IMR-90 (cell line): ENCODE data around the gene NHSL2. TPM values are rescaled to one million over a fixed set of nuclear protein-coding genes. Genes with fewer than 3 reads are reported as not detected.

Experiments
- ATAC-seq: fragments of 200-7000 bp; cut with Tn5 transposase; 2 replicates; pipeline ENCODE4 v1.9.1; 2020; ENCODE audit warnings: low read depth, mild to moderate bottlenecking, moderate library complexity
- BruUV-seq: library from RNA; stranded (reverse); fragments of 400-500 nt; replicated peaks from 2 replicates; lab custom pipeline; 2021; lab: Mats Ljungman, UMichigan
- CTCF ChIA-PET: fragments of 300-600 bp; formaldehyde crosslinking; extraction: SDS; loops from one replicate; lab custom pipeline; 2021; ENCODE audit warnings: antibody characterized with exemption; lab: Yijun Ruan, JAX
- POLR2A ChIA-PET: fragments of 300-600 bp; sonication (Branson Sonifier 250); formaldehyde crosslinking; loops from one replicate; lab custom pipeline; 2022; ENCODE audit warnings: antibody characterized with exemption; ENCODE audit not compliant: unreplicated experiment; lab: Charles Lee
- DNase-seq: peaks from one replicate; pipeline ENCODE4 v3.0.0; 2013
- H2AFZ ChIP-seq: replicated peaks from 2 replicates; pipeline ENCODE3; 2013; ENCODE audit warnings: low read length, mild to moderate bottlenecking; ENCODE audit not compliant: poor library complexity
- H2AK5ac ChIP-seq: 2 replicates; pipeline ENCODE4 v1.6.1; 2013; ENCODE audit warnings: low read depth, low read length, inconsistent platforms
- H2AK9ac ChIP-seq: replicated peaks from 2 replicates; pipeline ENCODE3; 2013; ENCODE audit warnings: mild to moderate bottlenecking, low read depth, low read length, moderate library complexity; ENCODE audit not compliant: poor library complexity
- H2BK120ac ChIP-seq: 2 replicates; pipeline ENCODE4 v1.6.1; 2013; ENCODE audit warnings: low read depth, low read length, inconsistent platforms
- H2BK15ac ChIP-seq: 3 replicates; pipeline ENCODE4 v1.6.1; 2013; ENCODE audit warnings: low read depth, low read length, inconsistent platforms
- H2BK20ac ChIP-seq: 2 replicates; pipeline ENCODE4 v1.6.1; 2013; ENCODE audit warnings: low read depth, mild to moderate bottlenecking, inconsistent platforms, low read length, moderate library complexity
- H2BK5ac ChIP-seq: 2 replicates; pipeline ENCODE4 v1.6.1; 2013; ENCODE audit warnings: mild to moderate bottlenecking, low read depth, low read length, inconsistent platforms; ENCODE audit not compliant: poor library complexity, severe bottlenecking
- H3K14ac ChIP-seq: replicated peaks from 2 replicates; pipeline ENCODE4 v1.6.1; 2013; ENCODE audit warnings: low read depth, low read length, inconsistent platforms
- H3K18ac ChIP-seq: 2 replicates; pipeline ENCODE4 v1.6.1; 2013; ENCODE audit warnings: low read depth, low read length, control low read depth
- H3K23ac ChIP-seq: 2 replicates; pipeline ENCODE4 v1.6.1; 2013; ENCODE audit warnings: low read depth, low read length, inconsistent platforms
- H3K27ac ChIP-seq: 2 replicates; pipeline ENCODE4 v1.5.1; 2013; ENCODE audit warnings: mild to moderate bottlenecking, control low read depth, low read length; ENCODE audit not compliant: insufficient read depth
- H3K27me3 ChIP-seq: 2 replicates; pipeline ENCODE4 v1.6.1; 2013; ENCODE audit warnings: low read length; ENCODE audit not compliant: control insufficient read depth, insufficient read depth
- H3K36me3 ChIP-seq: 2 replicates; pipeline ENCODE4 v1.6.1; 2013; ENCODE audit warnings: low read length, mixed read lengths; ENCODE audit not compliant: control insufficient read depth, insufficient read depth
- H3K4ac ChIP-seq: 2 replicates; pipeline ENCODE4 v1.6.1; 2013; ENCODE audit warnings: low read depth, low read length, inconsistent platforms
- H3K4me1 ChIP-seq: 2 replicates; pipeline ENCODE4 v1.6.1; 2013; ENCODE audit warnings: low read length, mixed read lengths; ENCODE audit not compliant: control insufficient read depth, insufficient read depth
- H3K4me2 ChIP-seq: 2 replicates; pipeline ENCODE4 v1.6.1; 2013; ENCODE audit warnings: low read depth, mild to moderate bottlenecking, control low read depth, low read length, moderate library complexity
- H3K4me3 ChIP-seq: 2 replicates; pipeline ENCODE4 v1.5.1; 2013; ENCODE audit warnings: low read depth, mild to moderate bottlenecking, control low read depth, low read length, moderate library complexity; ENCODE audit not compliant: insufficient read depth
- H3K56ac ChIP-seq: 2 replicates; pipeline ENCODE4 v1.6.1; 2013; ENCODE audit warnings: low read length, inconsistent platforms; ENCODE audit not compliant: insufficient read depth; ENCODE audit errors: extremely low read depth
- H3K79me1 ChIP-seq, 2 experiments: 2 replicates each; pipeline ENCODE4 v1.6.1; 2013; ENCODE audit warnings: low read length in 2 of 2, inconsistent platforms in 1 of 2, low read depth in 1 of 2
- H3K9ac ChIP-seq: 2 replicates; pipeline ENCODE4 v1.6.1; 2013; ENCODE audit warnings: low read depth, low read length, control low read depth
- H3K9me1 ChIP-seq: 2 replicates; pipeline ENCODE4 v1.6.1; 2013; ENCODE audit warnings: low read length, inconsistent platforms; ENCODE audit not compliant: insufficient read depth
- H3K9me3 ChIP-seq: 2 replicates; pipeline ENCODE4 v1.6.1; 2013; ENCODE audit warnings: low read length; ENCODE audit not compliant: control insufficient read depth, insufficient read depth
- H4K20me1 ChIP-seq: 2 replicates; pipeline ENCODE4 v1.6.1; 2013; ENCODE audit warnings: low read length, inconsistent platforms; ENCODE audit not compliant: insufficient read depth
- H4K5ac ChIP-seq: 2 replicates; pipeline ENCODE4 v1.6.1; 2013; ENCODE audit warnings: mild to moderate bottlenecking, low read depth, low read length, control low read depth
- H4K8ac ChIP-seq, 2 experiments: 2 replicates each; pipeline ENCODE4 v1.6.1; 2013; ENCODE audit warnings: low read depth in 2 of 2, low read length in 2 of 2, control low read depth in 1 of 2, inconsistent platforms in 1 of 2
- H4K91ac ChIP-seq: 2 replicates; pipeline ENCODE4 v1.6.1; 2013; ENCODE audit warnings: low read depth, low read length, inconsistent platforms; ENCODE audit not compliant: insufficient read depth
- BHLHE40 ChIP-seq: fragments of 150-350 bp; IDR thresholded peaks from 2 replicates; pipeline ENCODE4 v1.6.1; 2016; ENCODE audit warnings: mild to moderate bottlenecking, low read depth, low read length
- CEBPB ChIP-seq: IDR thresholded peaks from 2 replicates; pipeline ENCODE4 v1.6.1; 2012; ENCODE audit warnings: low read depth, low read length, improper control_type of control experiment
- CHD1 ChIP-seq: IDR thresholded peaks from 2 replicates; pipeline ENCODE4 v1.6.1; 2012; ENCODE audit warnings: low read depth, low read length, improper control_type of control experiment
- FOS ChIP-seq: fragments of 150-350 bp; IDR thresholded peaks from 2 replicates; pipeline ENCODE4 v1.6.1; 2016; ENCODE audit warnings: low read depth, low read length
- MAFK ChIP-seq: IDR thresholded peaks from 2 replicates; pipeline ENCODE4 v1.6.1; 2012; ENCODE audit warnings: low read depth, low read length, improper control_type of control experiment
- MAZ ChIP-seq: IDR thresholded peaks from 2 replicates; pipeline ENCODE4 v1.6.1; 2012; ENCODE audit warnings: low read depth, mild to moderate bottlenecking, low read length, improper control_type of control experiment, moderate library complexity, borderline replicate concordance
- MXI1 ChIP-seq: IDR thresholded peaks from 2 replicates; pipeline ENCODE4 v1.6.1; 2012; ENCODE audit warnings: low read depth, mild to moderate bottlenecking, low read length, moderate library complexity, borderline replicate concordance
- NFE2L2 ChIP-seq: fragments of 150-350 bp; IDR thresholded peaks from 2 replicates; pipeline ENCODE4 v1.6.1; 2016; ENCODE audit warnings: low read depth, mild to moderate bottlenecking, low read length
- POLR2A ChIP-seq: IDR thresholded peaks from 2 replicates; pipeline ENCODE4 v1.6.1; 2012; ENCODE audit warnings: mild to moderate bottlenecking, low read depth, low read length
- RAD21 ChIP-seq: IDR thresholded peaks from 2 replicates; pipeline ENCODE4 v1.6.1; 2012; ENCODE audit warnings: low read length, improper control_type of control experiment
- RCOR1 ChIP-seq: IDR thresholded peaks from 2 replicates; pipeline ENCODE4 v1.6.1; 2012; ENCODE audit warnings: mild to moderate bottlenecking, low read length, improper control_type of control experiment; ENCODE audit not compliant: insufficient replicate concordance
- RFX5 ChIP-seq: IDR thresholded peaks from 2 replicates; pipeline ENCODE4 v1.8.0; 2012; ENCODE audit warnings: low read depth, mild to moderate bottlenecking, low read length, moderate library complexity
- SMC3 ChIP-seq: fragments of 150-350 bp; IDR thresholded peaks from 2 replicates; pipeline ENCODE4 v1.6.1; 2016; ENCODE audit warnings: low read depth, mild to moderate bottlenecking, antibody characterized with exemption, low read length, moderate library complexity
- WGBS, 2 experiments: methylation state at CpG; one replicate each; pipeline versions ENCODE4 v1.1.5 to v1.1.7; 2013; ENCODE audit warnings: missing lambda C conversion rate in 2 of 2; ENCODE audit not compliant: insufficient read length in 1 of 2; ENCODE audit errors: extremely low coverage in 2 of 2; 5-methylcytosine and 5-hydroxymethylcytosine counted together
- dilution Hi-C: fragments of 300-500 bp; cut with HindIII; formaldehyde crosslinking; loops from one replicate; pipeline ENCODE4 v1.14.3; 2018; ENCODE audit warnings: low sequenced_read_pairs; ENCODE audit not compliant: unreplicated experiment
- in situ Hi-C: fragments of 300-500 bp; cut with MboI; formaldehyde crosslinking; loops from 3 replicates; pipeline ENCODE4 v1.14.3; 2019; ENCODE audit warnings: low sequenced_read_pairs, inconsistent platforms, mixed read lengths
- intact Hi-C: fragments of 100-400 bp; cut with micrococcal nuclease; formaldehyde crosslinking; loops from 2 replicates; pipeline ENCODE4 v1.10.0; 2022
- polyA plus RNA-seq, 3 experiments: library from polyadenylated mRNA; depleted of rRNA; stranded (reverse); fragments of >200 nt; gene quantifications; 2 replicates each; pipeline ENCODE4 v1.2.3, GENCODE V29; 2012; ENCODE audit warnings: low replicate concordance in 1 of 3
- total RNA-seq: library from RNA; depleted of rRNA; stranded (reverse); fragments of >200 nt; gene quantifications from 2 replicates; pipeline ENCODE4 v1.2.3, GENCODE V29; 2012
- TF ChIP-seq, protein P1 (sequence below): fragments of 150-350 bp; IDR thresholded peaks from 2 replicates; pipeline ENCODE4 v1.6.1; 2016; ENCODE audit warnings: low read depth, mild to moderate bottlenecking, low read length, moderate library complexity, borderline replicate concordance
- TF ChIP-seq, protein P2 (sequence below): fragments of 150-350 bp; IDR thresholded peaks from 2 replicates; pipeline ENCODE4 v1.6.1; 2017; ENCODE audit warnings: mild to moderate bottlenecking, antibody characterized with exemption, low read length, low read depth
- TF ChIP-seq, protein P3 (sequence below): conservative IDR thresholded peaks from 2 replicates; pipeline ENCODE4 v1.5.1; 2012; ENCODE audit warnings: mild to moderate bottlenecking, low read depth, low read length, improper control_type of control experiment

Gene NHSL2
- total and polyA plus RNA-seq, 2 of the 4 experiments (the other 2 are of a cell fraction): 0.72 to 0.75 TPM

DNA sequence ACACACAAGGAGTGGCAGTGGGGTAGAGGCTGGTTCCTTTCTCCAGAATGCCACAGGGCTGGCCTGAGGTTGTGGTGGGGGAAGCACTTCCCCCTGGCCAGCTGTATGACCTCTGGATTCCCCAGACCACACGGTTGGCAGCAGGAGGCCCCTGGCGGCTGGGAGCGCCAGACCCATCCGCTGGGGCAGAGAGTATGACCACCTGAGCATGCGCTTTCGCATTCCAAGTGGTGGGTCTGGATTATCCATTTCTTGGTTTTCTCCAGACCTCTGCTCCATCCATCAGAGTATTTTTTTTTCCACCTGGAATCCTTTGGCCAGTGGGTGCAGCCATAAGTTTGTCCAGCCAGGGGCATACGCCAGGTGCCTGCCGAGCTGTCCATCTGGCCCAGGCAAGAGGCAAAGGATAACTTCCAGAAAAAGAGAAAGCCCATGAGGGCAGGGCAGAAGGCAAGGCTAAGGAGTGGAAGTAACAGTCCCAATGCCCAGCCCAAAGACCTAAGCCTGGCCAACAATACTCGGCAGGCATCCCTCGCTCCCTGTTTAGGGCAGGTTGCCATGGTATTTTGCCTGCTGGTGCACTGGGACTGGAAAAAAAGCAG, 39.3 kb downstream of the NHSL2 start:
- Histone ChIP-seq H3K9me1 (no peaks in the 10 kb centered on the region), H3K79me1 (no peaks in the 10 kb centered on the region), H3K9me3 (no peaks in the 10 kb centered on the region), H3K4me1 (no peaks in the 10 kb centered on the region), H4K20me1 (no peaks in the 10 kb centered on the region; the same call in 1 of the 2 replicates), H3K56ac (no peak overlapping the region), H3K4me2 (no peak overlapping the region), H3K9ac (no peak overlapping the region), H3K27me3 (peaks cover 57% of the 10 kb centered on the region), H2AK5ac (no peak overlapping the region), H4K8ac (no peak overlapping the region), H3K36me3 (no peaks in the 10 kb centered on the region), H4K5ac (no peak overlapping the region), H4K91ac (no peak overlapping the region), H3K4ac (no peak overlapping the region), H2BK20ac (no peak overlapping the region), H3K4me3 (no peak overlapping the region), H2AFZ (no peak overlapping the region), H3K14ac (no peak overlapping the region), H2BK120ac (no peak overlapping the region), H3K27ac (no peak overlapping the region), H2BK5ac (no peak overlapping the region), H3K18ac (no peak overlapping the region), H2BK15ac (no peak overlapping the region), H3K23ac (no peak overlapping the region), H2AK9ac (no peak overlapping the region)
- 72% methylated on average over 4 of the region's 10 CpGs; no CpG with 5 or more reads in 1 of the 2 experiments for WGBS, 2 experiments
- dilution Hi-C loops: no loop called here
- intact Hi-C loops: no loop called here
- CTCF ChIA-PET: no interaction called here
- POLR2A ChIA-PET: no interaction called here
- DNase-seq (no peak), ATAC-seq (no peak)
- BruUV-seq: no TSS peak
- in situ Hi-C loops: no loop called here
- TF ChIP-seq RAD21 (no peak), CEBPB (no peak), RFX5 (no peak), FOS (no peak), BHLHE40 (no peak), MAFK (no peak), CHD1 (no peak), MXI1 (no peak), MAZ (no peak), POLR2A (no peak), RCOR1 (no peak), NFE2L2 (no peak), SMC3 (no peak)
- TF ChIP-seq, protein P1, sequence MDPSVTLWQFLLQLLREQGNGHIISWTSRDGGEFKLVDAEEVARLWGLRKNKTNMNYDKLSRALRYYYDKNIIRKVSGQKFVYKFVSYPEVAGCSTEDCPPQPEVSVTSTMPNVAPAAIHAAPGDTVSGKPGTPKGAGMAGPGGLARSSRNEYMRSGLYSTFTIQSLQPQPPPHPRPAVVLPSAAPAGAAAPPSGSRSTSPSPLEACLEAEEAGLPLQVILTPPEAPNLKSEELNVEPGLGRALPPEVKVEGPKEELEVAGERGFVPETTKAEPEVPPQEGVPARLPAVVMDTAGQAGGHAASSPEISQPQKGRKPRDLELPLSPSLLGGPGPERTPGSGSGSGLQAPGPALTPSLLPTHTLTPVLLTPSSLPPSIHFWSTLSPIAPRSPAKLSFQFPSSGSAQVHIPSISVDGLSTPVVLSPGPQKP: no peak
- TF ChIP-seq, protein P2, sequence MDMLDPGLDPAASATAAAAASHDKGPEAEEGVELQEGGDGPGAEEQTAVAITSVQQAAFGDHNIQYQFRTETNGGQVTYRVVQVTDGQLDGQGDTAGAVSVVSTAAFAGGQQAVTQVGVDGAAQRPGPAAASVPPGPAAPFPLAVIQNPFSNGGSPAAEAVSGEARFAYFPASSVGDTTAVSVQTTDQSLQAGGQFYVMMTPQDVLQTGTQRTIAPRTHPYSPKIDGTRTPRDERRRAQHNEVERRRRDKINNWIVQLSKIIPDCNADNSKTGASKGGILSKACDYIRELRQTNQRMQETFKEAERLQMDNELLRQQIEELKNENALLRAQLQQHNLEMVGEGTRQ: no peak
- TF ChIP-seq, protein P3, sequence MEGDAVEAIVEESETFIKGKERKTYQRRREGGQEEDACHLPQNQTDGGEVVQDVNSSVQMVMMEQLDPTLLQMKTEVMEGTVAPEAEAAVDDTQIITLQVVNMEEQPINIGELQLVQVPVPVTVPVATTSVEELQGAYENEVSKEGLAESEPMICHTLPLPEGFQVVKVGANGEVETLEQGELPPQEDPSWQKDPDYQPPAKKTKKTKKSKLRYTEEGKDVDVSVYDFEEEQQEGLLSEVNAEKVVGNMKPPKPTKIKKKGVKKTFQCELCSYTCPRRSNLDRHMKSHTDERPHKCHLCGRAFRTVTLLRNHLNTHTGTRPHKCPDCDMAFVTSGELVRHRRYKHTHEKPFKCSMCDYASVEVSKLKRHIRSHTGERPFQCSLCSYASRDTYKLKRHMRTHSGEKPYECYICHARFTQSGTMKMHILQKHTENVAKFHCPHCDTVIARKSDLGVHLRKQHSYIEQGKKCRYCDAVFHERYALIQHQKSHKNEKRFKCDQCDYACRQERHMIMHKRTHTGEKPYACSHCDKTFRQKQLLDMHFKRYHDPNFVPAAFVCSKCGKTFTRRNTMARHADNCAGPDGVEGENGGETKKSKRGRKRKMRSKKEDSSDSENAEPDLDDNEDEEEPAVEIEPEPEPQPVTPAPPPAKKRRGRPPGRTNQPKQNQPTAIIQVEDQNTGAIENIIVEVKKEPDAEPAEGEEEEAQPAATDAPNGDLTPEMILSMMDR: no peak
